Epithelial cell of proximal tubule (primary cell): ENCODE measurements around the gene SLC26A1. TPM values are rescaled to one million over a fixed set of nuclear protein-coding genes. Genes with fewer than 3 reads are reported as not detected.

ENCODE experiments used
- DNase-seq: peaks from one replicate; pipeline ENCODE4 v3.0.0-alpha.2; 2011; ENCODE audit warnings: low read depth
- H3K4me3 ChIP-seq: 2 replicates; pipeline ENCODE4 v1.5.1; 2011; ENCODE audit warnings: low read depth, mild to moderate bottlenecking, low read length
- total RNA-seq: library from RNA; depleted of rRNA; stranded (reverse); fragments of >200 nt; gene quantifications from 2 replicates; pipeline ENCODE4 v1.2.3, GENCODE V29; 2015
- TF ChIP-seq, protein P1 (sequence below): conservative IDR thresholded peaks from 2 replicates; pipeline ENCODE4 v1.5.1; 2012; ENCODE audit warnings: low read depth, mild to moderate bottlenecking, low read length

Gene SLC26A1
- total RNA-seq, 1 donor from 2014 or later: 0.35 TPM

DNA sequence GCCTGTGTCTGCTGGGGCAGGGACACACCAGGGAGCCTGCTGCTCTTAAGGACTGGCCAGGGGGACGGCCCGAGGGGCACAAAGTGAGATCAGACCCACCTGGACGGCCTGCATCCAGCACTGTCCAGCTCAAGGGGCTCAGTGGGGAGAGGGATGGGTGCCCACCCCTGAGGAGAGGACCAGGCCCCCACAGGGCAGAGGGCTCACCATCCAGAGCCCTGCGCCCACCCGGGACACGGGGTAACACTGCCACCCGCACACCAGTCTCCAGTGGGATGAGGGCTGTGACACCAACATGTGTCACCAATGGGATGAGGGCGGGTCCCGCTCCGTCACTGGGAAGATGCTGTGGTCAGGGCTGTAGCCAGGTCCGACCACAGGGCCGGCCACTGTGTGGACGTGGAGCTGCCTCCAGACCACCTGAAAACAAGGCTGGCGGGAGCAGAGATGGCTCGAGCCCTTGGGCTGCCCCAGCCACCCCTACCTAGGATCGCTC lies 33.0 kb downstream of the SLC26A1 start:
- TF ChIP-seq, protein P1, sequence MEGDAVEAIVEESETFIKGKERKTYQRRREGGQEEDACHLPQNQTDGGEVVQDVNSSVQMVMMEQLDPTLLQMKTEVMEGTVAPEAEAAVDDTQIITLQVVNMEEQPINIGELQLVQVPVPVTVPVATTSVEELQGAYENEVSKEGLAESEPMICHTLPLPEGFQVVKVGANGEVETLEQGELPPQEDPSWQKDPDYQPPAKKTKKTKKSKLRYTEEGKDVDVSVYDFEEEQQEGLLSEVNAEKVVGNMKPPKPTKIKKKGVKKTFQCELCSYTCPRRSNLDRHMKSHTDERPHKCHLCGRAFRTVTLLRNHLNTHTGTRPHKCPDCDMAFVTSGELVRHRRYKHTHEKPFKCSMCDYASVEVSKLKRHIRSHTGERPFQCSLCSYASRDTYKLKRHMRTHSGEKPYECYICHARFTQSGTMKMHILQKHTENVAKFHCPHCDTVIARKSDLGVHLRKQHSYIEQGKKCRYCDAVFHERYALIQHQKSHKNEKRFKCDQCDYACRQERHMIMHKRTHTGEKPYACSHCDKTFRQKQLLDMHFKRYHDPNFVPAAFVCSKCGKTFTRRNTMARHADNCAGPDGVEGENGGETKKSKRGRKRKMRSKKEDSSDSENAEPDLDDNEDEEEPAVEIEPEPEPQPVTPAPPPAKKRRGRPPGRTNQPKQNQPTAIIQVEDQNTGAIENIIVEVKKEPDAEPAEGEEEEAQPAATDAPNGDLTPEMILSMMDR: no peak
- H3K4me3 ChIP-seq: no peak overlapping the region
- no peak for DNase-seq

DNA sequence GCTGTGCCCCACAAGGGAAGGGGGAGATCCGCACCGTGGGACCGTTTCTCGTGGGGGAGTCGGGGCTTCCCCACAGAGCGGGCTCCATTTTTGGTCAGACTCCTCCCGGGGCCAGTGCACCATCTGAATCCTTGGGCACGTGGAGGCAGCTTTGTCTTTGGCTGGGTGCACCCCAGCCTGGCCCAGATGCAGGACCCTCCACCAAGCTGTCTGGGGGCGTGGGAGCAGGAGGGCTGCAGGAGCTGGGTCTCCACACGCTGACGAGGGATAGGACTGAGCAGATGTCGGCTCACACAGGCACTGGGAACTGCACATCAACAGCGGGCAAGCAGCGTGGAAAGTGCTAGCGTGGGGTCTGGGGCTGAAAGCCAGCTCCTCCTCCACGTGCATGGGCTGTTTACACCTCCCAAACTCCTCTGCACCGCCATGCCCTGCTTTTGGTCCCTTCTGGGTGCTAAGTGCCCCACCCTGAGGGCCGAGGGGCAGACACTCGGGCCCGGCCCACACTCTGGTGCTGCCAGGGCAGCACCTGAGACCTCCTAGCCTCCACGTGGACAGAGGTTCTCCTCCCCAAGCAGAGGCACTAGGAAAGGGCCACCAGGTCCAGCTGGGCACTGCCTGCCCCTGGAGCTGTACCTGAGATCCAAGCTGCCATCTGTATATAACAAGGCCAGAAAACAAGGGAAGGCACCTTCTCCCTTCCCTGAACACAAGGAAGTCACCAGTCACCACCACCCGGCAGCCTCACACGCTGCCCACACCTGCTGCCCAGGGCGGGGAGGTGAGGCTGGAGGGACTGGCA lies 33.7 kb downstream of the SLC26A1 start:
- H3K4me3 ChIP-seq: no peak overlapping the region
- TF ChIP-seq, protein P1: no peak
- DNase-seq: no peak

DNA sequence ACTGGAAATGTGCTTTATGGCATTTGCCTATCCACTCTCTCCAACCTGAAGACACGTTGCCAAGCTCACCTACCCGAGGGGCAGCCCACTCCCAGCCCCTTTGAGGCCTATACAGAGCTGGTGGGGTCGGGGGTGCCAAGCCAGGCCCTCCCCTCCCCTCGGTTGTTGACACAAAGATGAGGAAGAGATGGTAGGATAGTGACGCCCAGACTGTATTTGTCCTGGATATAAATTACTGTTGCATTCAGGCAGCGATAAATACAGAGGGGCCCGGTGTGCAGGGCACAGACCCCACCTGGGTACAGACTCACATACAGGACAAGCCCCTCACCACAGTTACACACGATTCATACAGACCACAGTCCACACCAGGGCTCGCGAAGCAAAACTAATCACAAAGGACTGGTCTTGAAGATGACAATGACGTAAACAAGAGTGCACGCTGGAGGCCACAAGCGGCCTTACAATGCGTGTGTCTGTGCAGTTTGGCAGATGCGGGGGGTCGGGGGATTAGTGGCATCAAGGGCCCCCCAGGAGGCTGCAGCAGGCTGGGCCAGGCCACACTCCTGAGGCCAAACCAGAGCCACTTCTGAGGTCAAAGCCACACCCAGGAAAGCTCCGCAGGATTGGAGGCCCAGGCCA lies 34.4 kb downstream of the SLC26A1 start:
- TF ChIP-seq, protein P1: no peak
- no peak overlapping the region for H3K4me3 ChIP-seq
- no peak for DNase-seq

DNA sequence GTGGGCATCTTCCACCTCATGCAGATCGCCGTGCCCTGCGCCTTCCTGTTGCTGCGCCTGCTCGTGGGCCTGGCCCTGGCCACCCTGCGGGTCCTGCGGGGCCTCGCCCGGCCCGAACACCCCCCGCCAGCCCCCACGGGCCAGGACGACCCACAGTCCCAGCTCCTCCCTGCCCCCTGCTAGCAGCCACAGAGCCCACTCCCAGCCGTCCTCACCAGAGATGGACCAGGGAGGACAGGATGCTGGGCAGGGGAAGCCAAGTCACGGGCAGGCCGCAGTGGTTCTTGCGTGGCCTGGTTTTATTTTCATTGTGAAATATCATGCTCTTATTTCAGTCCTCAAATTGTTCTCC lies 34.9 kb downstream of the SLC26A1 start:
- H3K4me3 ChIP-seq: no peak overlapping the region
- DNase-seq: no peak
- TF ChIP-seq, protein P1: no peak

DNA sequence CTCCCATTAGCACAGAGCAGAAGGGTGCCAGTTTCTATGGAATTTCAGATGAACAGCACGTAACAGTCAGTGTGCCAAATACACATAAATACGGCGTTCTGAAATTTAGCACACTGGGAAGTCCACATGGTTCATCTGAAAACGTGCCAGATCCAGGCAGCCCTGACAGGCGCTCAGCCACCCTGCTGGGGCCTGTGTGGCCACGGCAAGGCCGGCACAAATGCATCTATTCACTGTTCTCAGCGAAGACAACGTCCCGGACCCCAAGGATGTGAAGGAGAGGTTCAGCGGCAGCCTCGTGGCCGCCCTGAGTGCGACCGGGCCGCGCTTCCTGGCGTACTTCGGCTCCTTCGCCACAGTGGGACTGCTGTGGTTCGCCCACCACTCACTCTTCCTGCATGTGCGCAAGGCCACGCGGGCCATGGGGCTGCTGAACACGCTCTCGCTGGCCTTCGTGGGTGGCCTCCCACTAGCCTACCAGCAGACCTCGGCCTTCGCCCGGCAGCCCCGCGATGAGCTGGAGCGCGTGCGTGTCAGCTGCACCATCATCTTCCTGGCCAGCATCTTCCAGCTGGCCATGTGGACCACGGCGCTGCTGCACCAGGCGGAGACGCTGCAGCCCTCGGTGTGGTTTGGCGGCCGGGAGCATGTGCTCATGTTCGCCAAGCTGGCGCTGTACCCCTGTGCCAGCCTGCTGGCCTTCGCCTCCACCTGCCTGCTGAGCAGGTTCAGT lies 35.5 kb downstream of the SLC26A1 start:
- no peak overlapping the region for H3K4me3 ChIP-seq
- TF ChIP-seq, protein P1: no peak
- DNase-seq: no peak

DNA sequence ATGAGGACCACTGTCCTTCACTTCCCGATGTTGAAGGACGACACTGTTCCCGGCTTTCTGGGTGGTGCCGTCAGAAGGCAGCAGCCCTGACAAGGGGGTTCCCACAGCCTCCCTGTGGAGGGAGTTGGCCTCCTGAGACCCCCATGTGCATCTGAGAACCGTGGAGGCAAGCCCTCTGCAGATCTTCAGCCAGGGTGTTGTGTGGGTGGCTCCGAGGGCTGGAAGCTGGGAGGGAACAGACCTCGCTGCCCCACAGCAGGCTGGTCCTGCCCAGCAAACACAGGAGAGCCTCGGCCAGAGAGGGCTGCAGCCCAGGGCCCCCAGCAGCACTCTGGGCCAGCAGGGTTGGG lies 36.0 kb downstream of the SLC26A1 start:
- no peak for DNase-seq
- H3K4me3 ChIP-seq: no peak overlapping the region

More for the DNA sequence above, 36.0 kb downstream of the SLC26A1 start:
- TF ChIP-seq, protein P1: no peak
